GM12891 (cell line): ENCODE data around the gene ZNF737.

Experiments
- PAX5 ChIP-seq: IDR thresholded peaks from 2 replicates; pipeline ENCODE4 v1.6.1; 2011; ENCODE audit warnings: low read length, moderate library complexity, mild to moderate bottlenecking; ENCODE audit not compliant: insufficient read depth, severe bottlenecking
- POLR2A ChIP-seq: IDR thresholded peaks from 2 replicates; pipeline ENCODE4 v1.6.1; 2011; ENCODE audit warnings: low read depth, low read length, control low read depth
- POLR2AphosphoS5 ChIP-seq: IDR thresholded peaks from 2 replicates; pipeline ENCODE4 v1.6.1; 2011; ENCODE audit warnings: low read depth, low read length, control low read depth
- POU2F2 ChIP-seq: IDR thresholded peaks from 2 replicates; pipeline ENCODE4 v1.6.1; 2011; ENCODE audit warnings: low read depth, mild to moderate bottlenecking, control low read depth, low read length, moderate library complexity
- TAF1 ChIP-seq: IDR thresholded peaks from 2 replicates; pipeline ENCODE4 v1.6.1; 2011; ENCODE audit warnings: low read depth, low read length, control low read depth

- TF ChIP-seq POLR2AphosphoS5 (no peak), POLR2A (no peak), PAX5 (no peak), TAF1 (no peak), POU2F2 (no peak)
Measured at GRCh38 chr19:20503476-20503875, 62.1 kb downstream of the ZNF737 start.
